ENCODE measurements around the gene PTH2.

DNA sequence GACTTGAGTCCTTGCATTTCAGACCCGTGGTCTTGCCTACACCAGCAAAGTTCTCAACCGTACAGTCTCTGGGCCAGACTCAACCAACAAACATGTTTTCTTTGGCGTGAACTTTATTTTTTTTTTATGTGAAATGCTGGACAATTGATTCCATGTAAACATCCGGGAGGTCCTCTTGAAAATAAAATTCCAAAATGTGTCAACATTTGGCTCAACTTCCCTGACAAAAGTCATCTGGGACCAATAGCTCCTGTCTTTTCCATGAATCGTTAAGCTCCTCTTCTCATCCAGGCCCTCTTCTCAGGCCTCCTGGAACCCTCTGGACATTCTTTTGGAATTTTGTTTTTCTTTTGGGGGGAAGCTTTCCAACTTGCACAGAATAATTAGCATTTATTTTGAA is 32.5 kb upstream of the PTH2 start:
- TF ChIP-seq POLR2A (IDR thresholded peaks at IDR 0.05) = no peak
- TF ChIP-seq, protein P1, sequence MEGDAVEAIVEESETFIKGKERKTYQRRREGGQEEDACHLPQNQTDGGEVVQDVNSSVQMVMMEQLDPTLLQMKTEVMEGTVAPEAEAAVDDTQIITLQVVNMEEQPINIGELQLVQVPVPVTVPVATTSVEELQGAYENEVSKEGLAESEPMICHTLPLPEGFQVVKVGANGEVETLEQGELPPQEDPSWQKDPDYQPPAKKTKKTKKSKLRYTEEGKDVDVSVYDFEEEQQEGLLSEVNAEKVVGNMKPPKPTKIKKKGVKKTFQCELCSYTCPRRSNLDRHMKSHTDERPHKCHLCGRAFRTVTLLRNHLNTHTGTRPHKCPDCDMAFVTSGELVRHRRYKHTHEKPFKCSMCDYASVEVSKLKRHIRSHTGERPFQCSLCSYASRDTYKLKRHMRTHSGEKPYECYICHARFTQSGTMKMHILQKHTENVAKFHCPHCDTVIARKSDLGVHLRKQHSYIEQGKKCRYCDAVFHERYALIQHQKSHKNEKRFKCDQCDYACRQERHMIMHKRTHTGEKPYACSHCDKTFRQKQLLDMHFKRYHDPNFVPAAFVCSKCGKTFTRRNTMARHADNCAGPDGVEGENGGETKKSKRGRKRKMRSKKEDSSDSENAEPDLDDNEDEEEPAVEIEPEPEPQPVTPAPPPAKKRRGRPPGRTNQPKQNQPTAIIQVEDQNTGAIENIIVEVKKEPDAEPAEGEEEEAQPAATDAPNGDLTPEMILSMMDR (IDR thresholded peaks at IDR 0.05) = no peak
- no peak for TF ChIP-seq EP300 (IDR thresholded peaks at IDR 0.05)
